ENCODE data around the gene ZNF775.

DNA sequence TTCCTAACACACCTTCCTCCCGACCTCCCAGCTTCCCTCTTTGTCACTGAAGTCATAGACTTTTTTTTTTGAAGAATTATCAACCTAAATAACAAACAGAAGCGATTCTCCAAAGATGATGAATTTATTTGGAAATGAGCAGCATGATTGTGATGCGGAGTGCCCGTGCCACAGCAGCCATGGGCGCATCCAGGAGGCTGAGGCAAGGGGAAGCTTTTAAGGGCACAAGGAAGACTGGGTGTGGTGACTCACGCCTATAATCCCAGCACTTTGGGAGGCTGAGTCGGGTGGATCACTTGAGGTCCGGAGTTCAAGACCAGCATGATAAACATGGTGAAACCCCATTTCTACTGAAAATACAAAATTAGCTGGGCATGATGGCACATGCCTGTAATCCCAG, 55.1 kb downstream of the ZNF775 start:
- no peak for TF ChIP-seq POLR2A (IDR thresholded peaks at IDR 0.05; ENCODE audit: low read depth, low read length)
- TF ChIP-seq POLR2AphosphoS5 (IDR thresholded peaks at IDR 0.05; ENCODE audit: low read depth, low read length) = no peak

Measured in GM12892 (cell line).